ENCODE measurements around the gene HCRTR1. TPM values are rescaled to one million over a fixed set of nuclear protein-coding genes. Genes with fewer than 3 reads are reported as not detected.

The HCRTR1 gene
- total and polyA plus RNA-seq, 10 of the 15 experiments (the other 5 are each of a cell fraction or from before 2014, with no cell fraction given): not detected

DNA sequence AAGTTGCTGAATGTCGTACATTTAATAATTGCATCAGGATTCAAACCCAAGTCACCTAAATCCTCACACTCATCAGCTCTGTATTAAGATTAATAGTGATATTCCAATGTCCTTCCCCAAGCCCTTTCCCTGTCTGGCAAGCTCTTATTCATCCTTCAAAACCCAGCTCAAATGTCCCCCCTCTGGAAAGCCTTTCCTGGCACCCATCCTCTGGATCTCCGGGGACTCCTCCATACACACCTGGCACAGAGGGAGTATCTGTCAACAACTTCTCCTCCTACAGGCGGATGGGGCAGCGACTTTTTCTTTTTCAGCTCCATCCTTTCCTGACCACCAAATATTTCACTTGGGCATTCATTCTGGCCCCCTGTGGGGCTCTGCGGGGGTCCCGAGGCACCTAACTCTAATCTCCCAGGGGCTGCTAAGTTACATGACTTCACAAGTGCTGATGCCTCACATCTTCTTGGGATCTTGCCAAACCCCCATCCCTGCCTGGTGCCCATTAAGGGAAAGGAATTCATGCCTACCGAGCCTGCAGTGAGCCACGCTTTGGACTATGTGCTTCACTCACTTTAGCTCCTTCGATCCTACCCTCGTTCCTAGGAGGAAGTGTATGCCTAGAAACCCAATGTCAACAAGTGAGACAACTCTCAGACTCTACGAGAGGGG is 25.9 kb upstream of the HCRTR1 start:
- ATAC-seq (no peak), DNase-seq (ENCODE audit: low read depth, low spot score) (no peak), FAIRE-seq (no peak)
- Histone ChIP-seq H3K4me1 (ENCODE audit: control insufficient read depth, insufficient read depth, low read length) (no peaks in the 10 kb centered on the region; the same call in 1 of the 2 replicates), H4K20me1 (ENCODE audit: control insufficient read depth, insufficient read depth) (no peaks in the 10 kb centered on the region), H3K4me3 (no peak overlapping the region), H3K79me2 (ENCODE audit: control insufficient read depth, insufficient read depth, low read length) (no peaks in the 10 kb centered on the region), H3K9ac (ENCODE audit: control insufficient read depth, insufficient read depth, low read length) (no peak overlapping the region), H3K27ac (ENCODE audit: control insufficient read depth, insufficient read depth) (no peak overlapping the region), H3K4me2 (ENCODE audit: control insufficient read depth, insufficient read depth) (no peak overlapping the region), H3K27me3 (replicated peaks in 1 of 2; ENCODE audit: control insufficient read depth in 2 of 2, insufficient read depth in 2 of 2, low read length in 1 of 2) (no peaks in the 10 kb centered on the region; a peak in 1 of 4 replicates), H2AFZ (ENCODE audit: control insufficient read depth, low read depth, low read length) (no peak overlapping the region), H3K36me3 (ENCODE audit: control insufficient read depth in 2 of 2, insufficient read depth in 2 of 2, low read length in 1 of 2) (no peaks in the 10 kb centered on the region), H3K9me3 (replicated peaks; ENCODE audit: control insufficient read depth, insufficient read depth, low read length) (no peaks in the 10 kb centered on the region)
- intact Hi-C loops (cut with micrococcal nuclease; ENCODE audit: unreplicated experiment) (no loop called here), in situ Hi-C loops (cut with MboI) (no loop called here)
- RAD21 ChIA-PET (ENCODE audit: unreplicated experiment): interaction anchor here (0.8 to 3.4 kb wide), 5 partner anchors 15 to 53 kb away, joined by 3 to 13 read pairs (median 4); partner anchors contain the start of gene PEF1
- no TSS peak for BruUV-seq (replicated peaks)
- POLR2A ChIA-PET: interaction anchor here (0.6 kb wide), 1 partner anchor 25 kb away, joined by 7 read pairs; no protein-coding TSS in a partner anchor
- CTCF ChIA-PET: interaction anchor here (0.6 to 5.1 kb wide), 20 partner anchors 9 to 429 kb away, joined by 3 to 39 read pairs (median 5); partner anchors contain the start of gene HCRTR1
- WGBS (ENCODE audit: insufficient coverage, insufficient replicate concordance, low lambda C conversion rate, missing lambda C conversion rate): 36% methylated on average over 11 of the region's 11 CpGs
- TF ChIP-seq SP1 (IDR thresholded peaks at IDR 0.05; ENCODE audit: low read depth, low read length): no peak
- TF ChIP-seq POLR2AphosphoS5 (IDR thresholded peaks at IDR 0.05; ENCODE audit: low read length): no peak
- no peak for TF ChIP-seq RUNX3 (IDR thresholded peaks at IDR 0.05; ENCODE audit: low read length)
- TF ChIP-seq RELA (IDR thresholded peaks at IDR 0.05; ENCODE audit: borderline replicate concordance, partially characterized antibody): no peak
- TF ChIP-seq, protein P1, sequence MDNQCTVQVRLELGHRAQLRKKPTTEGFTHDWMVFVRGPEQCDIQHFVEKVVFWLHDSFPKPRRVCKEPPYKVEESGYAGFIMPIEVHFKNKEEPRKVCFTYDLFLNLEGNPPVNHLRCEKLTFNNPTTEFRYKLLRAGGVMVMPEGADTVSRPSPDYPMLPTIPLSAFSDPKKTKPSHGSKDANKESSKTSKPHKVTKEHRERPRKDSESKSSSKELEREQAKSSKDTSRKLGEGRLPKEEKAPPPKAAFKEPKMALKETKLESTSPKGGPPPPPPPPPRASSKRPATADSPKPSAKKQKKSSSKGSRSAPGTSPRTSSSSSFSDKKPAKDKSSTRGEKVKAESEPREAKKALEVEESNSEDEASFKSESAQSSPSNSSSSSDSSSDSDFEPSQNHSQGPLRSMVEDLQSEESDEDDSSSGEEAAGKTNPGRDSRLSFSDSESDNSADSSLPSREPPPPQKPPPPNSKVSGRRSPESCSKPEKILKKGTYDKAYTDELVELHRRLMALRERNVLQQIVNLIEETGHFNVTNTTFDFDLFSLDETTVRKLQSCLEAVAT (IDR thresholded peaks at IDR 0.05): no peak
- TF ChIP-seq, protein P2, sequence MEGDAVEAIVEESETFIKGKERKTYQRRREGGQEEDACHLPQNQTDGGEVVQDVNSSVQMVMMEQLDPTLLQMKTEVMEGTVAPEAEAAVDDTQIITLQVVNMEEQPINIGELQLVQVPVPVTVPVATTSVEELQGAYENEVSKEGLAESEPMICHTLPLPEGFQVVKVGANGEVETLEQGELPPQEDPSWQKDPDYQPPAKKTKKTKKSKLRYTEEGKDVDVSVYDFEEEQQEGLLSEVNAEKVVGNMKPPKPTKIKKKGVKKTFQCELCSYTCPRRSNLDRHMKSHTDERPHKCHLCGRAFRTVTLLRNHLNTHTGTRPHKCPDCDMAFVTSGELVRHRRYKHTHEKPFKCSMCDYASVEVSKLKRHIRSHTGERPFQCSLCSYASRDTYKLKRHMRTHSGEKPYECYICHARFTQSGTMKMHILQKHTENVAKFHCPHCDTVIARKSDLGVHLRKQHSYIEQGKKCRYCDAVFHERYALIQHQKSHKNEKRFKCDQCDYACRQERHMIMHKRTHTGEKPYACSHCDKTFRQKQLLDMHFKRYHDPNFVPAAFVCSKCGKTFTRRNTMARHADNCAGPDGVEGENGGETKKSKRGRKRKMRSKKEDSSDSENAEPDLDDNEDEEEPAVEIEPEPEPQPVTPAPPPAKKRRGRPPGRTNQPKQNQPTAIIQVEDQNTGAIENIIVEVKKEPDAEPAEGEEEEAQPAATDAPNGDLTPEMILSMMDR (IDR thresholded peaks at IDR 0.05 in 2 of 3, conservative IDR thresholded peaks at IDR 0.05 in 1 of 3; ENCODE audit: control insufficient read depth in 2 of 3, extremely low read depth in 1 of 3, insufficient read depth in 1 of 3, low read depth in 3 of 3, low read length in 3 of 3): no peak
- TF ChIP-seq CEBPB (IDR thresholded peaks at IDR 0.05; ENCODE audit: borderline replicate concordance in 1 of 2, low read depth in 2 of 2, low read length in 2 of 2): no peak
- TF ChIP-seq, protein P3, sequence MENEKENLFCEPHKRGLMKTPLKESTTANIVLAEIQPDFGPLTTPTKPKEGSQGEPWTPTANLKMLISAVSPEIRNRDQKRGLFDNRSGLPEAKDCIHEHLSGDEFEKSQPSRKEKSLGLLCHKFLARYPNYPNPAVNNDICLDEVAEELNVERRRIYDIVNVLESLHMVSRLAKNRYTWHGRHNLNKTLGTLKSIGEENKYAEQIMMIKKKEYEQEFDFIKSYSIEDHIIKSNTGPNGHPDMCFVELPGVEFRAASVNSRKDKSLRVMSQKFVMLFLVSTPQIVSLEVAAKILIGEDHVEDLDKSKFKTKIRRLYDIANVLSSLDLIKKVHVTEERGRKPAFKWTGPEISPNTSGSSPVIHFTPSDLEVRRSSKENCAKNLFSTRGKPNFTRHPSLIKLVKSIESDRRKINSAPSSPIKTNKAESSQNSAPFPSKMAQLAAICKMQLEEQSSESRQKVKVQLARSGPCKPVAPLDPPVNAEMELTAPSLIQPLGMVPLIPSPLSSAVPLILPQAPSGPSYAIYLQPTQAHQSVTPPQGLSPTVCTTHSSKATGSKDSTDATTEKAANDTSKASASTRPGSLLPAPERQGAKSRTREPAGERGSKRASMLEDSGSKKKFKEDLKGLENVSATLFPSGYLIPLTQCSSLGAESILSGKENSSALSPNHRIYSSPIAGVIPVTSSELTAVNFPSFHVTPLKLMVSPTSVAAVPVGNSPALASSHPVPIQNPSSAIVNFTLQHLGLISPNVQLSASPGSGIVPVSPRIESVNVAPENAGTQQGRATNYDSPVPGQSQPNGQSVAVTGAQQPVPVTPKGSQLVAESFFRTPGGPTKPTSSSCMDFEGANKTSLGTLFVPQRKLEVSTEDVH (IDR thresholded peaks at IDR 0.05; ENCODE audit: low read depth, partially characterized antibody): no peak
- no peak for TF ChIP-seq NR2C2 (IDR thresholded peaks at IDR 0.05; ENCODE audit: borderline replicate concordance, control insufficient read depth, insufficient read length, low read depth)
- TF ChIP-seq TCF3 (IDR thresholded peaks at IDR 0.05; ENCODE audit: borderline replicate concordance, insufficient read depth, low read depth, low read length): no peak
- TF ChIP-seq, protein P4, sequence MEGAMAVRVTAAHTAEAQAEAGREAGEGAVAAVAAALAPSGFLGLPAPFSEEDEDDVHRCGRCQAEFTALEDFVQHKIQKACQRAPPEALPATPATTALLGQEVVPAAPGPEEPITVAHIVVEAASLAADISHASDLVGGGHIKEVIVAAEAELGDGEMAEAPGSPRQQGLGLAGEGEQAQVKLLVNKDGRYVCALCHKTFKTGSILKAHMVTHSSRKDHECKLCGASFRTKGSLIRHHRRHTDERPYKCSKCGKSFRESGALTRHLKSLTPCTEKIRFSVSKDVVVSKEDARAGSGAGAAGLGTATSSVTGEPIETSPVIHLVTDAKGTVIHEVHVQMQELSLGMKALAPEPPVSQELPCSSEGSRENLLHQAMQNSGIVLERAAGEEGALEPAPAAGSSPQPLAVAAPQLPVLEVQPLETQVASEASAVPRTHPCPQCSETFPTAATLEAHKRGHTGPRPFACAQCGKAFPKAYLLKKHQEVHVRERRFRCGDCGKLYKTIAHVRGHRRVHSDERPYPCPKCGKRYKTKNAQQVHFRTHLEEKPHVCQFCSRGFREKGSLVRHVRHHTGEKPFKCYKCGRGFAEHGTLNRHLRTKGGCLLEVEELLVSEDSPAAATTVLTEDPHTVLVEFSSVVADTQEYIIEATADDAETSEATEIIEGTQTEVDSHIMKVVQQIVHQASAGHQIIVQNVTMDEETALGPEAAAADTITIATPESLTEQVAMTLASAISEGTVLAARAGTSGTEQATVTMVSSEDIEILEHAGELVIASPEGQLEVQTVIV (IDR thresholded peaks at IDR 0.05; ENCODE audit: borderline replicate concordance, partially characterized antibody): no peak
- SMC1A ChIA-PET (ENCODE audit: uncharacterized antibody, unreplicated experiment): interaction anchor here (0.6 to 2.4 kb wide), 13 partner anchors 13 to 810 kb away, joined by 3 to 11 read pairs (median 3); no protein-coding TSS in a partner anchor
